GM21360 (cell line): ENCODE data around the gene DYNLT2B.
A peak's percentile ranks its signal among the peaks of the same experiment; 100 is the strongest.
"Not testable (repeated sequence)": the region's sequence is repeated elsewhere in the genome, so short reads cannot be mapped to it uniquely, and the experiment has no call there.

Source experiments
- ATAC-seq: cut with Tn5 transposase; IDR thresholded peaks from one replicate; pipeline ENCODE4 v1.9.1; 2021; ENCODE audit warnings: mild to moderate bottlenecking, moderate library complexity; ENCODE audit not compliant: unreplicated experiment

The DYNLT2B gene

DNA sequence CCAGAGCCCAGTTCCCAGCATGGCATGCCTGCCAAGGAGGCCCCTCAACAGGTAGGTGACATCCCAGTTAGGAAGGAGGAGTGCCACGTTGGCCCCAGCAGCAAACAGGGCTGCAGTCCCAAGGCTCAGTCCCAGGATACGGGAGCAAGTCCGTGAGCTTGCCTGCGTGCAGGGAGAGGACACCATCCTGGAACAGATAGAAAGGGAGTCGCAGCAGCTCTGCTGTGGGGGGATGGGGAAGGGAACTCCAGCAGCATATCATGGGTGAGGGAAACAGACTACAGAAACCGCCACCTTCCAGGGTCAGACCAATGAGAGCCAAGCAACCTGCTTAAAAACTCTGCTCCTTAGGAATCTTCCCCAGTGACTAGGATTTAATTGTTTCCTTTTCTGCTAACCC lies 9.4 kb upstream of the DYNLT2B start:
- no peak for ATAC-seq

DNA sequence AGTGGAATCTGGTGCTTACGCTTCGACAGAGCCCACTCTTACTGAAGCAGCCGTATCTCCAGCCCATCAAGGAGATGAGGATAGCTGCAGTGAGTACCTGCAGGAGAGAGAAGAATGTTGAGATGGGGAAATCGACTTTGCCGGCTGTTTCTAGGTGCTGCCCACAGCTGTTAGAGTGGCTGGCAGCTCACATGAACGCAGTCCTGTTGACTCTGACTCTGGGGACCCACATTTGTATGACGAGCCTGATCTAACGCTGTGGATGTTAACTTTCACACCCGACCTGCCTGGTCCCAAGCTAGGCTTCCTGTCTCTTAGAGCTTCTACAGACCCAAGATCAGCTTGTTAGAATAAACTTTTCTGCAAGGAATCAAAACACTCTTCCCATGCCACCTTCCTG lies 8.9 kb upstream of the DYNLT2B start:
- ATAC-seq, result no peak

DNA sequence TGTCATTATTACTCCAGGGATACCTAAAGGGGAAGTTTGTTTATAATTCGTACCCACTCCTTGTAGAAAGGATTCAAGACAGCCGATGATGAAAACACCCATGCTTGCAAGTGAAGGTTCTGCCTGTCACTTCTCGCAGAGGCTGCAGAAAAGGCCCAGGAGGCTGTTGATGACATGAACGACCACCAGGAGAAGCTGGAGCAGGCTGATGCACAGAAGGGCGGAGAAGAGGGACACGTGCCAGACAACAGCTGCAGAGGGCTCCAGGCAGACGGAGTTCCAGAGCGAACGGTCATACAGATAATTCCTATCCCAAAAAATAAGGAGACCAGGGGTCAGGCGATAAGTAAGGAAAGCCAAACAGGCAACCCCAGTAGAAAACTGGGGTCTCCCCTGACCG lies 5.7 kb upstream of the DYNLT2B start:
- ATAC-seq, result no peak

DNA sequence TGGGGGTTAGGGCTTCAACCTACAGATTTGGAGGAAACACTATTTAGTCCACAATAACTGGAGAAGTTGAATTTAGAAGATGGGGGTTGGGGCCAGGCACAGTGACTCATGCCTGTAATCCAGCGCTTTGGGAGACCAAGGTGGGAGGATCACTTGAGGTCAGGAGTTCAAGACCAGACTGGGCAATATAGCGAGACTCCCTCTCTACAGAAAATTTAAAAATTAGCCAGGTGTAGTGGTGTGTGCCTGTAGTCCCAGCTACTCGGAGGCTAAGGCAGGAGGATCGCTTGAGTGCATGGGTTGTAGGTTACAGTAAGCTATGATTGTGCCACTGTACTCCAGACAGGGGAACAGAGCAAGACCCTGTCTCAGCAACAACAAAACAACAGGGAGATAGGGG lies 5.0 kb upstream of the DYNLT2B start:
- ATAC-seq, result no peak

DNA sequence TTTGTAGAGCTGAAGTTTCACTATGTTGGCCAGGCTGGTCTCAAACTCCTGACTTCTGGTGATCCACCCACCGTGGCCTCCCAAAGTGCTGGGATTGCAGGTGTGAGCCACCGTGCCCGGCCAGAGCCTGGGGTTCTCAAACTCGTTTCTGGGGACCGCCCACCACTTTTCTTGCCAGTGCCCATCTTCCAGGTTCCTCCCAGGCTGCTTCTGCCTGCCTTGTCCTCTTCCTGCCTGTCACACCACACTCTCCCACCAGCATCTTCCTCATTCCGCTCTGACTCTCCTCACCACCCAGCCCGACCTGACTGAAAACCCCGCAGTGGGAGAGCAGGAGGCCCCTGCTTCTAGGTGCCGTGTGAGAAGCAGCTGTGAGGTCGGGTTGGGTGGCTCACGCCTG lies 3.1 kb upstream of the DYNLT2B start:
- ATAC-seq, result no peak

DNA sequence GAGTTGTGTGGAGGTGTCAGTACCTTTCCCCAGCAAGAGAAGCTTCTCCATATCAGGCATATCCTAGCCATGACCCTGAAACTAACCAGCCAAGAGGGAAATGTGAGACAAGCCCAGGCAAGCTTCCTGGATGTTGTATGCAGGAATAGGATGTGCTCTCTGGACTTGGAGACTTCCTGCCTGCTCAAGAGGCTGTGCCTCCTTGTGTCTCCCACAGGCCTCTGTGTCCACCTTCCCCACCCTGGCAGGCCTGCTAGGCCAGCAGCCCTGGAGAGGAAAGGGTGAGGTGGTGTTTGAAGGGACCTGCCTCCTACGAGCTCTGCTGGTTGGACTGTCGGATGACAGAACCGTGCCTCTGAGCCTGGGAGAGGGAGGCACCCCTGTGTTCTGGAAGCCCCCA lies 2.1 kb upstream of the DYNLT2B start:
- ATAC-seq, result no peak

DNA sequence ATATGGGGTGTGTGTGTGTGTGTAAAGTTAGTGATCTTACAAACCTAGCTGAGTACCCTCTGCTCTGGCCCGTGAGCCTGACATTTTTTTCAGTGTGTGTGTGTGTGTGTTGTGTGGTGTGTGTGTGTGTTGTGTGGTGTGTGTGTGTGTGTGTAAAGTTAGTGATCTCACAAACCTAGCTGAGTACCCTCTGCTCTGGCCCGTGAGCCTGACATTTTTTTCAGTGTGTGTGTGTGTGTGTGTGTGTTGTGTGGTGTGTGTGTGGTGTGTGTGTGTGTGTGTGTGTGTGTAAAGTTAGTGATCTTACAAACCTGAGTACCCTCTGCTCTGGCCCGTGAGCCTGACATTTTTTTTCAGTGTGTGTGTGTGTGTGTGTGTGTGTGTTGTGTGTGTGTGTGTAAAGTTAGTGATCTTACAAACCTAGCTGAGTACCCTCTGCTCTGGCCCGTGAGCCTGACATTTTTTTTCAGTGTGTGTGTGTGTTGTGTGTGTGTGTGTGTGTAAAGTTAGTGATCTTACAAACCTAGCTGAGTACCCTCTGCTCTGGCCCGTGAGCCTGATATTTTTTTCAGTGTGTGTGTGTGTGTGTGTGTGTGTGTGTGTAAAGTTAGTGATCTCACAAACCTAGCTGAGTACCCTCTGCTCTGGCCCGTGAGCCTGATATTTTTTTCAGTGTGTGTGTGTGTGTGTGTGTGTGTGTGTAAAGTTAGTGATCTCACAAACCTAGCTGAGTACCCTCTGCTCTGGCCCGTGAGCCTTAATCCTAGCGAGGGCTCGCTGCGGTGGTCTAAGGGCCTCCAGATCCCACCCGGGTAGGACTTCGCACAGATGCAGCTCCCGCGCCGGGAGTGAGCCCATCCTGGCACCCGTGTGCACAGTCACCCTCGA lies 997 bp downstream of the DYNLT2B start:
- ATAC-seq, result peak; percentile 31

DNA sequence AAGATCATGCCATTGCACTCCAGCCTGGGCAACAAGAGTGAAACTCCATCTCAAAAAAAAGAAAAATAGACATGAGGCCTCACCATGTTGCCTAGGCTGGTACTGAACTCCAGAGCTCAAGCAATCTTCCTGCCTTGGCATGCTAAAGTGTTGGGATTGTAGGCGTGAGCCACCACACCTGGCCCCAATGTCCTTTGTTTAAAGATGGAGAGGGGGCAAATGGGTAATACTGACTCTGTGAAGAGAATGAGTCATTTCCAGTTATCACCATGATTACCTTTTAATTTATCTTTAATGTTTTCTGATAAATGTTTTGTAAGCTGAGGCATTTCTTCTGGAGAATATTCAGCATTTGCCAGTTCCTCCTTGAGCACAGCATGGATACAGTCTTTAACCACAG lies 2.2 kb downstream of the DYNLT2B start:
- no peak for ATAC-seq

DNA sequence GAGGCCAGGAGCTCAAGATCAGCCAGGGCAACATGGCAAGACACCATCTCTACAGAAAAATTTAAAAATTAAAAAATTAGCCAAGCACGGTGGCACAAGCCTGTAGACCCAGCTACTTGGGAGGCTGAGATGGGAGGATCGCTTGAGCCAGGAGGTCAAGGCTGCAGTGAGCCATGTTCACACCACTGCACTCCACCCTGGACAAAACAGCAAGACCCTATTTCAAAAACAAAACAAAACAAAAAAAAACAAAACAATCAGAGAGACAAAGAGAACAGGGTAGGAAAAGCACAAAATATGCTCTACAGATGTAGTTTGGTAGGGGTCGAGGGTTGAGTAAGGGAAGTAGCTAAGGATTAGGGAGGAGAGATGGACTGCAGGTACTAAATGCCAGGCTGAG lies 3.4 kb downstream of the DYNLT2B start:
- no peak for ATAC-seq

DNA sequence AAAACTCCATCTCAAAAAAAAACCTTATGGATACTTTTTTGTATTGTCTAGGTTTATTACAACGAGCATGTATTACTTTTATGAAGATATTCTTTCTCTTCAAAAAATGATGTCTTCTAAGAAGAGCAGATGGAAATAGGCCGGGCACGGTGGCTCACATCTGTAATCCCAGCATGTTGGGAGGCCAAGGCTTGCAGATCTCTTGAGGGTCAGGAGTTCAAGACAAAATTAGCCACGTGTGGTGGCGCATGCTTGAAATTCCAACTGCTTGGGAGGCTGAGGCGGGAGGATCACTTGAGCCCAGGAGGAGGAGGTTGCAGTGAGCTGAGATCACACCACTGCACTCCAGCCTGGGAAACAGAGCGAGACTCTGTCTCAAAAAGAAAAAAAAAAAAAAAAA lies 4.0 kb downstream of the DYNLT2B start:
- not testable (repeated sequence) for ATAC-seq

DNA sequence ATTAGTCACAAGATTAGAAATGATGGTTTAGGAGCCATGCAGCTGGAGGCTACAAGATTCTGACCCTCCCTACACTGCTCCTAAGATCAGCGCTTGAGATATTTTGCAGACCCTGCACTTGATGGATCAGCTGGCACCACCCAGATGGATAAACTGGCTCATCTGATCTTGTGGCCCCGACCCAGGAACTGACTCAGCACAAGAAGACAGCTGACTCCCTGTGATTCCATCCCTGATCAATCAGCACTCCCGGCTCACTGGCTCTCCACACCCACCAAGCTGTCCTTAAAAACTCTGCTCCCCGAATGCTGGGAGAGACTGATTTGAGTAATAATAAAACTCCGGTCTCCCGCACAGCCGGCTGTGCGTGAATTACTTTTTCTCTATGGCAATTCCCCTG lies 15.1 kb downstream of the DYNLT2B start:
- ATAC-seq, result not testable (repeated sequence)

DNA sequence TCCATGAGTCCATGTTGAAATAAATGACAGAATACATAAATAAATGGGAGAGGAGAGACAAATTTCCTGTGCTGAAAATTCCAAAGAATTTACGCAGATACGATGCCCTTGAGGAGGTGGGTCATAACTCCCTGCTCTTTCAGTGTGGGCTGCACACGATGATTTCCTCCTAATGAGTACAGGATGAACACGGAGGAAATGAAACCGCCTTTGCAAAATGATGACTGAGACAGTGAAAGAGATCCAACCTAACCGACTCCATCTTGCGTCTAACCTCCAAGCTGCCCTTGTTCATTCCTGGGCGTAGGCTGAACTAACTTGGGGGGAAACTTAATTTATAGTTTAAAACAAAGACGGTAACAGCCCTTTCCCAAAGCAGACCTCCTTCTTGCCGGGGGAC lies 15.5 kb downstream of the DYNLT2B start:
- ATAC-seq, result not testable (repeated sequence)

DNA sequence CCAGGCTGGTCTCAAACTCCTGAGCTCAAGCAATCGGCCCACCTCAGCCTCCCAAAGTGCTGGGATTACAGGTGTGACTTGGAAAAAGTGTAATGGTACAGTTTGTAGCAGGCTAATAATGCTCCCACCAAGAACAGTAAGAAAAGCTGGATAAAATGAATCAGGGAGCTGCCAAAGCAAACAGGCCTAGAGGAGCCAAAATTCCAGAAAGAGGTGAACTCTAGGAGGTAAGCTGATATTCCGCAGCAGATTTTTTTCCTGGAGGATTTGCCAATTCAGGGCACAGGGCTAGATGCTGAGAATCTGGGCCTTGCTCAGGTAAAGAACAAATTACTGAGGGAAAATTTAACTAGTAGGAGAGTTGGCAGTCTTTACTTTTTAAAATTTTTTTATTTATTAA lies 19.5 kb downstream of the DYNLT2B start:
- ATAC-seq, result no peak

DNA sequence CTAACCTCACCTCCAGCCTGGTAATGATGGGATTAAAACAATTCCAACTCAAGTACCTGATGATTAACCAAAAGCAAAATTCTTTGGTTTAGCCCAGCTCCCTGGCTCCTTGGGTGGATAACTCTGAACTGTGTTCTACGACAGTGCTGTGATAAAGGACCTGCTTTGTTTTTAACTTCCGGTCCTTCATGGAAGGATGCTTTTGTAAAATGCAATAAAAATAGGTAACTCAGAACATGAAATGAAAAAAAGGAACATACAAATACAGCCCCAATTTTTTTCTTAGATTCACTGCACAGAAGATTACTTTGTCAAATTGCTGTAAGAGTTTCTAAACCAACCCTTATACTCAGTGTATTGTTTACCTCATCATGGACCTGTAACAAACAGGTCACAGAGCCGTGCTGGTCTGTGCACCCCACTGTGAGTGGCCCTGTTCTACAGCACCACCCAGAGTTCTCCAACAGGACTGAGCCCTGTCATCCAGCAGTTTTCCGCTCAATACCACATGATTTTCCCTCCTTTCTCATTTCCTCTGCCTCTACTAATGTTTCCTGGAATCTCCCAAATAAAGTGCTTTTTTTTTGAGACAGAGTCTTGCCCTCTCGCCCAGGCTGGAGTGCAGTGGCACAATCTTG lies 25.6 kb downstream of the DYNLT2B start:
- no peak for ATAC-seq

DNA sequence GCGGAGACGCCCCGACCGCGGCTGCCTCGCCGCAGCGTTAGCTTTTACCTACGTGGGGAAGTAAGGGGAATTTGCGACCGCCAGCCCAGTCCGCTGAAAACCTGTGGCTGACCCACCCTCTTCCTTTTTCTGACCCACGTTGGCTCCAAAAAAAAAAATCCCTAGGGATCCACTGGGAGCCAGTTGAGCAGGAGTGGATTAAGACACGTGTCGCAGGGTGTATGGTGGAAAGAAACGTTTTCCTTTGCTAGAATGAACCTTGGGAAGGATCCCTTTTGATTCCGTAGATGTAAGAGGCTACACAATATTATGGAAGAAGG lies 29.9 kb downstream of the DYNLT2B start:
- ATAC-seq, result no peak

DNA sequence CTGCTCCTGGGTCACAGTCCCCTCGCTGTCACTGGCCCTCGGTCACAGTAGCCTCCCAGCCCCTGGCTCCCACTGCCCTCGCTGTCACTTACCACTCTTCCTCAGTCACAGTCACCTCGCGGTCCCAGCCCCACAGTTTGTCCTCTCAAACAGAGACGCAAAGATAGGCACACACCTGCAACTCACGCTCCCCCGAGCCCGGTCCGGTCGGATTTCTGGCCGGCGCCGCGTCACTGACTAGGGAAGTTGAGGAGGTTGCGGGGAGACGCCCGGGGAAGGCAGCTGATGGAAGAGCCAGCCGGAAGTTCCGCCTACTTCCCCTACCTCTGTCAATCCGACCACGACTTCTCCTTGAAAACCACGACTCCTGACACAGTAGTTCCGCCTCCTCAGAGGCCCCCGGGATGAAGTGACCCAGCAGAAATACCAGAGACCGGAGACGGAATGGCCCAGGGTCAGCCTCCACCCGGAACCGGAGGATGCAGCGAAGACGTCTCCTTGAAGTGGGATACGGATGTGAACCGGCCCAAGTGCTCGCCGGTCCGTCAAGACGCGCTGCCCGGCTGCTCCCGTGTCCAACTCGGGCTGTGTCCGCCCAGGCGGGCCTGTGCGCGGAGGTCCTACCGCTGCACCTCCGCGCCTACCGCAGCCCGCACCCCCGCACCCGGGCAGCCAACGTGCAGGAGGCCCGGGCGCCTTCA lies 30.4 kb downstream of the DYNLT2B start, which contains the start of gene PCYT1A:
Gene PCYT1A (minus strand): TSS at position 287 of the 701 bp plus-strand sequence. CDS start 17,195 bp downstream, outside the sequence.
- peak; percentile 63 for ATAC-seq

DNA sequence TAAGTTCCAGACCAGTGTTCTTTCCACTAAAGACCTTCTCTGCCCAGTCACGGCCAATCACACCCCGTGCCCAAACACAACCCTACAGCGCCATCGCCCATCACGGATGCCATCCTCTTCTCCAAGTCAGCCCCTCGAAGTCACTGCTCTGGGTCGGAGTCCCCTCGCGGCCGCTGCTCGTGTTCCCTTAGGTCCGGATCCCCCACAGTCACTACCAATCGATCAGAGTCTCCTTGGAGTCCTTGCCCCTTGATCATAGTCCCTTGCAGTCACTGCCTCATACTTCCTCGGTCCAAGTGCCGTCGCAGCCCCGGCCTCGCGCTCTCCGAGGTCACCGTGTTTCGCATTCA lies 31.0 kb downstream of the DYNLT2B start:
- ATAC-seq, result peak; percentile 30

DNA sequence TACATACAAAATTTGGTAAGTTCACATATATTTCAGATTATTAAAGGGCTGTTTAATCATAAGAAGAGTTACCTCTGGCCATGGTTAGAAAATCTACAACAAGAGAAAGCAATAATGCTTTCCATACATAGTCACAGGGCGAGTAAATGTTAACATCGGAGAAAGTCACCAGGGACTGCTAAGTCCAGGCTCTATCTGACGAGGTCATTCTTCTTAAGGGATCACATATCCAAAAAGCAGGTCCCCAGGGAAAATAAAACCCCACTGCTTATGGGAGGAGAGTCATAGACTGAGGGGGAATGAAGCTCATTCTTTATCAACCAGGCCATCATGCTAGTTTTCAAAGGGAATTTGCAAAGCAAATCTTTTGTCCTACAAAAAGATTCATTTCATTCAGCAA lies 33.6 kb downstream of the DYNLT2B start:
- ATAC-seq, result no peak

DNA sequence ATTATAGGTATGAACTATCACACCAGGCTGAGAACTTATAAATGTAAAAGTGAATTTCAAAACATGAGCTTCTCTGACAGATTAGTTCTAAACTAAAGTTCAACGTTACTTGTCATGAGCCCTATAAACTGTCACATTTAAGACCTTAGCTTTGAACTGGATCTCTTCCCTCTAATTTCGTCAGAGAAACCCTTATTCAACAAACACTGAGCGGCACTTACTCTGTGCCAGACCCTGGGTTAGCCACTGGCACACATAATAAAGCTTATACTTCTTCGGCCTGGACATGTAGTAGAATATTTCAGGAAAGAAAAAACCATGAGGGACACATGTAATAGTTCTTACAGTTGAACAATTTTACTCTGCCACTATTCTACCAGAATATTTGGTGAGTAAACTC lies 36.1 kb downstream of the DYNLT2B start:
- ATAC-seq, result no peak

DNA sequence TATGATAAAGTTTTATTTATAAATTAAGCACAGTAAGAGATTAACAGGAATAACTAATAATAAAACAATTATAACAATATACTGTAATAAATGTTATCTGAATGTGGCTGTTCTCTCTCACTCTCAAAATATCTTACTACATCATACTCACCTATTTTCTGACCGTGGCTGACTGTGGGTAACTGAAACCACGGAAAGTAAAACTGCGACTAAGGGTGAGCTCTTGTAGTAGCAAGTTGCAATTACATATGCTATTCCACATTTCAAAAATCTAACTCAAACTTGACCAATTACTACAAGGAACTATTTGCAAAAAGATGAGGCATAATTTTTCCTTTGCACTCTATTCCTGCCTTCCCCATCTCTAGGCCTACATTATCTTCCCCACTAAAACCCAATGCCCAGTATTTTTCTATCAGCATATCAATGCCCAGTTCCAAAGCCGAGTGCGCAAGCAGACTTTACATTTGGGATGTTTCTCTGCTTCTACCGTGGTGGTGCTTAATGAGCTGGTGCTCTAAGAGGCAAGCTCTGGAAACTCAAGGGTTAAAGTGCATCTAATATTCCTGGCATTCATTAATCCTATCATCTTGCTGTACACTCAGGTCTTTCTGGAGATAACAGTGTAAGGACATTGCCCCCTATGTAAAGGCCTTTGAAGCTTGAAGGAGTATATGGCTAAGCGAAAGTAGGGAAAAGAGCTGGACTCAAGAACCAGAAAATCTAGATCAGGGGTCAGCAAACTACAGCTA lies 37.2 kb downstream of the DYNLT2B start:
- peak; percentile 53 for ATAC-seq

DNA sequence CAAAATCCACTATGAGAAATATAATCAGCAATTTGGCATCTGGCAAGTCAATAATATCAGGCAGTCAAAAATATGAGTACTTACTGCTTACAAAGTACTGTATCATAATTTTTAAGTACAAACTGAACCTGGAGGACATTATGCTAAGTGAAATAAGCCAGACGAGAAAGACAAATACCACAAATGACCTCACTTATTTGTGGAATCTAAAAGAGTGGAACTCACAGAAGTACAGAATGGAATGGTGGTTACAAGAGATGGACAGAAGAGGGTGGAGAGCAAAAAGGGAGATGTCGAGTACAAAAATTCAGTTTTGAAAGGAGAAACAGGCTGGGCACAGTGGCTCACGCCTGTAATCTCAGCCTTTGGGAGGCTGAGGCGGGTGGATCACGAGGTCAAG lies 42.9 kb downstream of the DYNLT2B start:
- ATAC-seq, result no peak
